NCI-H2107 (cell line): ENCODE measurements around the gene ZNF837.
"Not testable (repeated sequence)": the region's sequence is repeated elsewhere in the genome, so short reads cannot be mapped to it uniquely, and the experiment has no call there.

Experiments
- DNase-seq: peaks from one replicate; lab custom pipeline; 2025; lab: John Stamatoyannopoulos, UW

Gene ZNF837

DNA sequence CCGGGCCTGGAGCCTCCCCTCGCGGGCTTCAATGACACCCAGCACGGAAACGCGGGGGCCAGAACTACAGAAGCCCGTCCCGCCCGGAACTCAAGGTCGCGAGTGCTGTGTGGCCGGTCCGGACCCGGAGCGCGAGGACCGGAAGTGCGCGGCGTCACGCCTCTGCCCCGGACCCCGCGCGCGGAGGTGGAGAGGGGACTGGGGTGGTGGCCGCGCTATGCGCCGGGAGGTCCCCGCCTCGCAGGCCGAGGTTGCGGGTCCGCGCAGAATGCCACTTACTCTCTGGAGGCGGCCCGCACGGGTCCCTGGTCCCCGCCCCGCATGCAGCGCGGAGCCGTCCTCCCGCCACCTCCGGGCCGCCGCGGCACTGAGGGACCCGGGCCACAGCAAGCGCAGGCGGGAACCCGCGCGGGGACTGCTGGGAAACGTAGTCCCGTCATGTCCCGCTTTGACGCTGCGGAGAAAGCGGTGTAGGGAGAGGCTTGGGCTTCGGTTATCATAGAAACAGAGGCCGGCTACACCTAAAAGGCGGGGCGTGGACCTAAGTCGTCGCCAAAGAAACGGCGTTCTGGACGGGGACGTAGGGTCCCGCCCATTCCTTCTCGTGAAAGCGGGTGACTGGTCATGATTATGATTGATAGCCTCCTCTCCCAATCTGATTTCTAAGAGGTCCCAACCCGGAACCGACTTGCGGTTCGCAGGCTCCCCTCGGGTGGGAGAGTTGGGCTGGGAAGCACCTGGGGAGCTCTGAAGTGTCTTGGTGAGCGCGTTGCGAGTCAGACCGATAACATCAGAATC, at the start of gene ZNF837:
Gene ZNF837, minus strand, starts transcription at position 369 of the 798 bp plus-strand sequence. CDS start 11,698 bp downstream, outside the sequence.
- DNase-seq, result peak; percentile 99

DNA sequence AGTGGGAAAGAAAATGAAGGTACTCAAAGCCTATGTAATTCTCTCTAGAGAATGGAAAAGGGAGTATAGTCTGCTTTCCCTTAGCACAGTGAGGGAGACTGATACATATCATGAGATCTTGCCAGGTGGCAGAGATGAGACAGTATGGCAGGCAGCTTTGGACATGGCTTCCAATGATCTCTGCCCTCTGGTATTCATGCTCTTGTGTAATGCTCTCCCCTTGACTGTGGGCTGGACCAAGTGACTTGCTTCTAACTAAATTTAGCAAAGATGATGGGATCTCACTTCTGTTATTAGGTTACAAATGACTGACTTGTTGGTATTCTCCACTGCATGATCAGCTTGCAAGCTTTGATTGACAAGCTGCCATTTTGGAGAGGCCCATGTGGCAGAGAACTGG, 48.9 kb upstream of the ZNF837 start:
- DNase-seq, result no peak

DNA sequence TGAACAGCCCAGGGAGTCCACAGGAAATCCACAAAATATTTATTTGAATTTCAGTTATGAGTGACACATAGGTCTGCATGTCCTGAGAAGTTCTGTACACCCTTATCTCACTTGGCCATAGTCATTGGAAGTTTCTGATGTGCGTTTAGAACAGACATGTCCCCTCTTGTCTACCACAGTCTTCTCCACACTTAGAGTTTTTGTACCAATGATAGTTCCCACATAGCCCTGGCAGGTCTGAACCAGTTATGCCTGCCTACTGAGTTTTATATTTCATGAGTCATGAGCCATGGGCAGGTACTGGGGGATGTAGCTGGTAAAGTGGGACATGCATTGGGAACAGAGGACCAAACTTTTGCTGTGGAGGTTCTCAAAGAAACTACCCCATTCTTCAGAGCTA, 47.8 kb upstream of the ZNF837 start:
- no peak for DNase-seq

DNA sequence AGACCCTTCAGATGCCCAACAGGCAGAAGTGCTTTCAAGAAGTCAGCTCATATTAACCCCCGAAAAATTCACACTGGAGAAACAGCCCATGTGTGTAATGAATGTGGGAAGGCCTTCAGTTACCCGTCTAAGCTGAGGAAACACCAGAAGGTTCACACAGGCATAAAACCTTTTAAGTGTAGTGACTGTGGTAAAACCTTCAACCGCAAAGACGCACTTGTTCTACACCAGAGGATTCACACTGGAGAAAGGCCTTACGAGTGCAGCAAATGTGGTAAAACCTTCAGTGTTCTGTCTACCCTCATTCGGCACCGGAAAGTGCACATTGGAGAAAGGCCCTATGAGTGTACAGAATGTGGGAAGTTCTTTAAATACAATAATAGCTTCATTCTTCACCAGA, 36.2 kb upstream of the ZNF837 start:
- DNase-seq, result no peak

DNA sequence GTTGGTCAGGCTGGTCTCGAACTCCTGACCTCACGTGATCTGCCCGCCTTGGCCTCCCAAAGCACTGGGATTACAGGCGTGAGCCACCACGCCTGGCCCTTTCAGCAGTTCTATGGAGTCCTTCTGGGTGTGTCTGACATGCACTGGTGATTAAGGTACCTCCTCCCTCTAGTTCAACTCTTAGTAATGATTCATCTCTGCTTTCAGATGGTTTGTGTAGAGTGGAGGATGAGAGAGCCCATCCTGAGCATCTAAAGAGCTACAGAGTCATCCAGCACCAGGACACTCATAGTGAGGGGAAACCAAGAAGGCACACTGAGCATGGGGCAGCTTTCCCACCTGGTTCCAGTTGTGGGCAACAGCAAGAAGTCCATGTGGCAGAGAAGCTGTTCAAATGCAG, 35.8 kb upstream of the ZNF837 start:
- DNase-seq, result no peak

DNA sequence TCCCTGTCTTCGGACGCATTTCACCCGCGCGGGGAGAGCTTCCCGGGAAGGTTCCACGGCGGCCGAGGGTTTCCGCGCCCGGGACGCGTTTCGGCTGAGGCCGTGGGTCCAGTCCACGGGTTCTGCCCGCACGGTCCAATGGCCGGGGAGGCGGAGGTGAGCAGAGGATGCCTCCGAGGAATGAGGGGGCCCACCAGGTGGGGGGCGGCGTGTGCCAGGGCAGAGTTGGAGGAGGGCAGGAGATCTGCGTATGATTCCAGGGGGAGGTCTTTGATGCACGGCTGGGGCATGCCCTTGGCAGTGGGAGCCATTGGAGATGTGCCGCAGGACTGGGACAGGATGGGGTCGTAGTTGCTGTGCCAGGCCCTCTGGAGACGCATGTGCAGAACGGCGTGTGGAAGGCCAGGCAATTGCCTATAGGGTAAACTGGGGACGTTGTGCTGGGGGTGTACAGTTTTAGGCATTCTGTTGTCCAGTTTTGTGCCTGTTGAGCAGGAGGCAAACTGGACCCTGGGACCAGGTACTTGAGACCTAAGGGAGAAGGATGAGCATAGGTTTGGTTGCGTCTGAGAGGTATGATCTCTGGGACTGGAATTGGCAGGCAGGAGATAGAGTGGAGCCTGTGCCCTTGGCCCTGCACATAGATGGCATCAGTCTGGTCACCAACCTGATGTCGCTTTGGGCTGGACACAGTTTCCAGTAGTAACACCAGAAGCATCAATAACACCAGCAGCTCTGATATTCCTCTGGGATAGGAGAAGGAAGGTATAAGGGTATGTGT, 28.4 kb upstream of the ZNF837 start:
- no peak for DNase-seq

DNA sequence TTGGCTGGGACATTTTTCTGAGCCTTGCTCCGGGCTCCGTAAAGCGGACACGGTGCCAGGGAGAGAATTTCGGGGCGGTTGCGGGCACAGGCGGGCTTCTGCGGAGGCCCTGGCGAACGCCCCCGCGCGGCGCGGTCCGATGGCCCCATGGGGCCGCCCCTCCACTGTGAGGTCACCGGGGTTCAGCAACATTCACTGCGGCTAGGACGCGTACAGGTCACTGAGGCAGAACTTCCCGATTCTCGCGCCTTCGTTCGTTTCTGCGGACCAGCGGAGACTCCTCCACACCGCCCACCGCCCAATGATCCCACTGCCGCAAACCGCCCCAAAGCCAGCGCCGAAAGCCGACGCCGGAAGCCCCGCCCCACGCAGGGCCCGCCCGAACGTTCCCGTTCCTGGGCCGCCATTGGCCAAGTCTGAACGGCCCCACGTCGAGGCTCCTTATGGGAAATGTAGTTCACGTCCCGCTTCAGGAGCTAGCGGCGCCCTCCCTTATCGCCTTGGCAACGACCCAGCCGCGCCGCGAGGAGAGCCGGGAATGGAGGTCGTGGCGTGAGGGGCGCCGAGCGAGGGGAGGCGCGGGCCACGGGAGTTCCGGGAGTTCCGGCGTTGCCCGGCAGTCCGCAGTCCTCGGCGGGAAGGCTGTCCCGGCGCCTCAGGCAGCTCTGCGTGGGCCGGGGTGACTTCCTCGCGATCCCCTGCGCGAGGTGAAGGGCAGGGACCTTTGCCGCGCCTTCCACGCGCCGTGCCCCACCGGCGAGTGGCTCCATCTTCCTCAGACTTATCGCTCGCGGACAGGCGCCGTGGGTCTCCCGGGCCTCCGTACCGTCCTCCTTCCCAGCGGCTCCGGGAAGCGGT, 27.6 kb upstream of the ZNF837 start, which contains the start of gene ZNF584:
Gene ZNF584, plus strand, starts transcription at position 498 of the 858 bp plus-strand sequence. CDS start 499 bp downstream, outside the sequence.
- DNase-seq, result peak; percentile 94

DNA sequence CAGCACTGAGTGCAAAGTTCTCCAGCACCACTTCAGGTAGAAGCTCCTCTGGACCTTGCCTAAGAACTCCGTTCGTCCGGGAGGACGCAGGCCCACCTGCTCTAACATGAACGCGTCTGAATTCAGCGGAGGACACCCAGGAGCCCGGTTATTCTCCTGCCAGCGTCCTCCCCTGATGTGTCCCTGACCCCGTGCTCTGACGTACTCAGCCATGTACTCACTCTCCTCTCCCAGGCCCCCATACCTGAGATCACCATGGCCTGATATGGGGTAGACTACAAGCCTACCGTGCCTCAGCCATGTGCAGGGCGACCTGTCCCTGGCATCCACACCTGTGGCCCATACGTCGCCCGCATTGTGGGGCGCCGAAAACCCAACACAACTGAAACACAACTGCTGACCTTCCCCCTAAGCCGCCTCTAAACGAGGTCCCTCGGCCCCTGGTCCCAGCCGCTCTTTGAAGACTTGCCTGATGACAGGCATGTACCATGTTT, 26.9 kb upstream of the ZNF837 start:
- DNase-seq, result no peak

DNA sequence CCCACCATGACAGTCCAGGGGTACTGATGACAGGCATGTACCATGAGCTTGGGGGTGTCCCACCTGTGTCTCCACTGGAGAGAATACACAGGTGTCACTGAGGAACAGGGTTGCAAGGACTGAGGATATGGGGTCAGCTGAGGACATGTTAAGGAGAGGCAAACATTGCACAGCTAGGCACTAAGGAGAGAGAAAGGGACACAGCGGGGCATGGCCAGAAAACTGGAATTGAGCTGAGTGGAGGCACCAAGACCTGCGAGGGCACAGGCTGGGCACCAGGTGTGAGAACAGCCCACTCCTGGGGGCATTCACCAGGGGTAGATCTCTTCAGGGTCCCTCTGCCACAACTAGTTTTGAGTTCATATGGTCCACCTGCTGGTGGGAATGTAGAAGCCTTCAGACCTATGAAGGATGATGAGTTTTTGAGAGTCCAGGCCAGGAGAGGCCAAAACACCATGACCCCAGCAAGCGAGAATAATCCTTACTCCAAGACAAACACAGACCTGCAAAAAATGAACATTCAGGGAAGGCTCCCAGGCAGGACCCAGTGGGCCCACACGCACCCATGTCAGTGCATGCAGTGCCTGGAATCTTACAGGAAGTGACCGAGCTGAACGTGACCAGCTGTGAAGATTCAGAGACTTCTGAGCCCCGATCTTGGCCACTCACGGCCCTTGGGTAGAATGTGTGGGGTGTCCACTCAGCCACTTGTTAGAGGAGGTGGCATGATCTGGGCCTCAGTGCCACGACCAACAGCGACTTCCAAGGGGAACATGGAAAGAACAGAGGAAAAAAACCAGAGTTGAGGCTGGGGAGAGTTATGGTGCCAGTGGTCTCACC, 26.2 kb upstream of the ZNF837 start:
- DNase-seq, result no peak

DNA sequence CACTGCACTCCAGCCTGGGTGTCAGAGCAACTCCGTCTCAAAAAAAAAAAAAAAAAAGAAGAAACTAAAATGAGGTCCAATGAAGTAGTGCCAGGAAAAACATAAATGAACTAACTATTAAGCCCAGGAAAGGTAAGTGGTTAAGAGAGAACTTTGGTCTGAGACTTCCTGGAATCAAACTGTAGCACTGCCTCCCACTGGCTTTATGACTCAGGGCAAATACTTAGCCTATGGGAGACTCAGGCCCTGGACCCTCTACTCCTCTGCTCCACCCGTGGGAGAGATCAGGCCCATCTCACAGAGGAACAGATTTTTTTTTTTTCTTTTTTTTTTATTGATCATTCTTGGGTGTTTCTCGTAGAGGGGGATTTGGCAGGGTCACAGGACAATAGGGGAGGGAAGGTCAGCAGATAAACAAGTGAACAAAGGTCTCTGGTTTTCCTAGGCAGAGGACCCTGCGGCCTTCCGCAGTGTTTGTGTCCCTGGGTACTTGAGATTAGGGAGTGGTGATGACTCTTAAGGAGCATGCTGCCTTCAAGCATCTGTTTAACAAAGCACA, 23.2 kb upstream of the ZNF837 start:
- DNase-seq, result not testable (repeated sequence)

DNA sequence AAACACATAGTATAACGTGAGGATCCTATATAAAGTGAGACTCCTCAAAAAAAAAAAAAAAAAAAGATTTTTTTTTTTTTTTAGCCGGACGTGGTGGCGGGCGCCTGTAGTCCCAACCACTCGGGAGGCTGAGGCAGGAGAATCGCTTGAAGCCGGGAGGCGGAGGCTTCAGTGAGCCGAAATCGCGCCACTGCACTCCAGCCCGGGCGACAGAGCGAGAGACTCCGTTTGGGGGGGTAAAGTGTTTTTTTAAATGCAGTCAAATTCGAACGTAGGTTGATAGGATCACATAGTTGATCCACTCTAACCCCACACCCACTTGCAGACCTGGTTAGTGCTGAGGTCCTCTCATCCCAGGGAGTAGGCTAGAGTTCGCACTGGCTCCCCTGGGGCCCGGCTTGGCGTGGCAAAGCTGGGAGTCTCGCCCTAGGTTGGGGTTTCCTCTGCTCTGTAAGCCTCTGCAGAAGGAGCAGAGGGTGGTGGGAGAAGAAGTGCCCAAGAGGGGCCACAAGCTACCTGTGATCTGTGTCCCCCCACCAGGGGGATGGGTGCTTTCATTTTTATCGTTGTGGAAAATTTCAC, 21.1 kb upstream of the ZNF837 start:
- no peak for DNase-seq

DNA sequence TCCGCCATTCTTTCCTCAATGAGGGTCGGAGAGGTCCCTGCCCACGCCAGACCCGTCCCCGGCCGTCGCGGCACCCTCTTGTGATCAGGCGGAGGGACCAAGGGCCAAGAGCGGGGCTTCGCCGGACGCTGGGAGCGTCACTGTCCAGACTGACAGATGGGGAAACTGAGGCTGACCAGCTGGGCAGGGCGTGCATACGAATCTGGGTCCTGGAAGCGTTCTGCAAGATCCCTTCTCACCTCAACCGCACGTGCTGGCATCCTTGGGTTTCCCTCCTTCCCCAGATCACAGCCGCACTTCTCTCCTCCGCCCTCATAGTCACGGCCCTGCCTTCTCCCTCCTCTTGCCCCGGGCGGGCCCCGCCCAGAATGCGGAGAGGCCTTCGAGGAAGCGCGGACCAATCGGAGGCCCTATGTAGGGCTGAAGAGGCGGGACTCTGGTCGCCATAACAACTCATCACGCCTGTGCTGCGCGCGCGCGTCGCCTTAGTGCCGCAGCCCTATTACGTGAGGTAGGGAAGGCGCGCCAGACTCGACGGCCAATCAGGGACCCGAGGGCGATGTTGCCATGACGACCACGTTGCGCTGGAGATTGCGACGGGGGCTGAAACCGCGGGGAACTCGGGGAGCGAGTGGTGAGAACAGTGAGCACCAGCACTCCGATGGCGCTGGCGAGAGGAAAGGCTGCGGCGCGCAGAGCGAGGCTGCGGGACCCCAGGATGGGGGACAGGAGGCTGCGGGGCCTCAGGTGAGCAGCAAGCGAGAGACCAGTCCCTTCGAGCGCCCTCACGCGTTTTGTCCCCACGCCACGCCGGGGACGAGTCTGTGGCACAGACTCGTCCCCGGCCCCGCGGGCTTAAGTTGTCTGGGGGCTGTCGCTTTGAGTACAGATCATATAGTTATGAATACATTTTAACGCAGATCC, 20.3 kb upstream of the ZNF837 start:
- peak; percentile 98 for DNase-seq

DNA sequence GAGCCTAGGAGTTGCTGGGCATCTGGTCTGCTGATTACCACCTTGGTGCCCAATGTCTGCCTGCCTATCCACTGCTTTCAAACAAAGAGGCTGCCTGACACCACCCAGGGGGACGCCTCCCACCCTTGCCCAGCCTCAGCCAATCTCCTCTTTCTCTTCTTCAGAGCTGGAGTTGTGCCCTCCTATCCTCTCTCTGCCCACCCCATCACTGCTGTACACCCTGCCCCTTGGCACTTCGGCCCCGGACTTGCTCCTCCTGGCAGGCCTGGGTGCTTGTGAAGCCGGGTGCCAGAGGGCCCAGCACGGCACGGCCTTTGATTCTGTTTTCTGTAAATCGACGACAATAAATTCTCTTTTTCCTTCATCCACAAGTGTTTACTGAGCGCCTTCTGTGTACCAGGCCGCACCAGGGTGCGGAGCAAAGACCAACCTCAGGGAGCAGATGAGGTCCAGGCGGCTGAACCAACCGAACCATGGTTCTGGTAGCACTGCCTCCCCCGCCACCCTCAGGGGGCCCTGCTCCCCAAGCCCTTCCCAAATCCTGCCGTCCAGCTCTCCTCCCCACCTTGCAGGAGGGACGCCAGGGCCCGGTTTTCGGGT, 19.6 kb upstream of the ZNF837 start:
- no peak for DNase-seq

DNA sequence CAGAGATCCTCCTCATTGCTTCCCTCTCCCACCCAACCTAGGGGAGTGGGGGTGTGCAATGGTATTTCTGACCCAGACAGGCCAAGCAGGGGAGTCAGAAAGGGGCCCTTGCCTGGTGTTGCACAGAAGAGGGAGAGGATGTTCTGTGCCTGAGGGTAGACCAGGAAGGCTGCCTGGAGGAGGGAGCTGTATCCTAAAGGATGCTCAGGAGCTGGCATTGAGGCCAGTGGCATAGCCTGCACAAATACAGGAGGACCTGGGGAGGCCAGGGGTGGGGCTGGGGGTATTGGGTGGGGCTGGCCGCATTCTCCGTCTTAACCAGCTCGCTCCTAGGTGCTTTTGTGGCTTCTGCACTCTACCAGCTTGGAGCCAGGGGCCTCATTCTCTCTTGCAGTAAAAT, 19.1 kb upstream of the ZNF837 start:
- no peak for DNase-seq

DNA sequence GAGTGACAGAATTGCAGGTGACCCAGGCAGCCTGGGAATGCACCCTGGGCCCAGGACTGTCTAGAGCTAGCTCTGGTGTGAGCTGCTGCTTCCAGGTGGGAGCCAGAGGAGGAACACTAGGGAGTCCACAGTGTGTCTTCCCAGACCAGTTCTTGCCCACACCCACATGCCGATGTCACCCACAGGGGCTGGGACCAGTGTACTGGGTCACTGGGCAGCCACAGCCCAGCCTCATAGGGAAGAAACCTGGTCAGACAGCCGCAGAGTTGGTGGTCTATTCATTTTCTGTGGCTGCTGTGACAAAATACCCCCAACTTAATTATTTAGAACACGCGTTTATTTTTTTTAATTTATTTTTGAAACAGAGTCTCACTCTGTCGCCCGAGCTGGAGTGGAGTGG, 17.7 kb upstream of the ZNF837 start:
- no peak for DNase-seq

DNA sequence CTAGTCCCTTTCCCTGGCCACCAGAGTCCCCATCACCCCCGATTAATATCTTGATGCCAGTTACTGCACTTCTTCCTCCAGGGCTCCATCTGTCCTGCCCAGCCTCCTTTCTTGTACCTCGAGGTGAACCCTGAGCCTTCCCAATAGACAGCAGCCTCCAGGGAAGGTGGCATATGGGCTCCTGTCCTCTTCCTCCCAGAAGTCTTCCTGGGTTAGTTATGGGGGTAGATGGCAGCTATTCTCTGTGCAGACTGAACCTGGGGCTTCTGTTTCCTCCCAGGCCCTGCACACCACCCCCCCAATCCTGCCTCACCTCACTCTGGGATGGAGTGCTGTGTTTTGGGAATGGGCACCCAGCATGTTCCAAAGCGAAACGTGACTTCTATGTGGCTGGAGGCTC, 17.3 kb upstream of the ZNF837 start:
- DNase-seq, result no peak

DNA sequence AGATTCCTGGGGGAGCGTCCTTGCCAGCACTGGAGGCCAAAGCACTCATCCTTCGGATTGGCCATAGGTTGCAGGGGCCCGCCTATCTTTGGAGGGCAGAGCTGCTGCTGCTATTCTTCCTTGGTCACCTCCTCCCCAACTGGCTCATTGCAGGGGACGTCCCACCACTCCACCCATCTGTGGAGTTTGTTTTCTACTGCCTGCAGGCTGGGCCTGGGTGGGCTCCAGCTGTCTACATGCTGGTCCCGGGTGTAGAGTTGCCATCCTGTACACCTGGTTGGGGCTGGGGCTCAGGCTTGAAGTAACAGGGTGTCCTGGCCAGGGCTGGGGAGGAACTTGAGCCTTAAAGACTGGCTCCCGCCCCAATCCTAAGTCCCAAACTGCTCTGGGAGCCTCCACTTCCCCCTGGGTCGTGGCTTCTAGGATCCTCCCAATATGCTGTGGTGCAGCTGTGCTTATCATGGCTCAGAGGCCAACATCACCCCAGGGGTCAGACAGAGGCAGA, 16.8 kb upstream of the ZNF837 start:
- no peak for DNase-seq

DNA sequence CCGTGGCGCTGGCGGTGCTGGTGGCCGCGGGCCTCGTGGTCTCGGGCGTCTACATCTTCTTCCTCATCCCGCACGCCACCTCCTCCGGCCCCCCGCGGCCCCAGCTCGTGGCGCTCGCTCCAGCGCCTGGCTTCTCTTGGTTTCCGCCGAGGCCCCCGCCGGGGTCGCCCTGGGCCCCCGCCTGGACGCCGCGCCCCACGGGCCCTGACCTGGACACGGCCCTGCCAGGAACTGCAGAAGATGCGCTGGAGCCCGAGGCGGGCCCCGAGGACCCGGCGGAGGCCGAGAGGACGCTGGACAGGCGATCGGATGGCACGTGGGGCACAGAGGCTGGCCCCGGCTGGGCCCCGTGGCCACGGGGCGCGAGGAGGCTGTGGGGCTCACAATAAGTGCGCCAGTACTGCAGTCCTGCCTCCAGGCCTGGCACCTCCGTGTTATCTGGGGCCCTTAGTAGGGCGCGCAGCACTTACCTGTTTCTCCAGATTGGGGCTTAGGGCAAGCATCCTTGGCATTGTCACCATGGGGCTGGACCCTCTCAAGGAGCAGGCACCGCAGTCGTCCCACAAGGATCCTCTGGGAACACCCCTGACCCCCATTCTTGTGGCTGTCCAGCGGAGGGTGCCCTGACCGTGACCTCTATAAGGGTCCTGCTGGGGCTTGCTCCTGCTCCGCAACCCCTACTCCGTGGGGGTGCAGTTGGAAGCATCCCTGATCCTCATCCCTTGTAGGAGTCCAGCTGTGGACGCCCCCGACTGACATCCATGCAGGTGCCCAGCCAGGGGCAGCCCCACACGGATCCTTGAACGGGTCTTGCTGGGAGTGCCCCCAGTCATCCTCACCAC, 16.1 kb upstream of the ZNF837 start:
- DNase-seq, result no peak
